ENCODE results near the gene MRPL43.
A peak's percentile ranks its signal among the peaks of the same experiment; 100 is the strongest.
"Not testable (repeated sequence)": the region's sequence is repeated elsewhere in the genome, so short reads cannot be mapped to it uniquely, and the experiment has no call there.

MRPL43 gene

DNA sequence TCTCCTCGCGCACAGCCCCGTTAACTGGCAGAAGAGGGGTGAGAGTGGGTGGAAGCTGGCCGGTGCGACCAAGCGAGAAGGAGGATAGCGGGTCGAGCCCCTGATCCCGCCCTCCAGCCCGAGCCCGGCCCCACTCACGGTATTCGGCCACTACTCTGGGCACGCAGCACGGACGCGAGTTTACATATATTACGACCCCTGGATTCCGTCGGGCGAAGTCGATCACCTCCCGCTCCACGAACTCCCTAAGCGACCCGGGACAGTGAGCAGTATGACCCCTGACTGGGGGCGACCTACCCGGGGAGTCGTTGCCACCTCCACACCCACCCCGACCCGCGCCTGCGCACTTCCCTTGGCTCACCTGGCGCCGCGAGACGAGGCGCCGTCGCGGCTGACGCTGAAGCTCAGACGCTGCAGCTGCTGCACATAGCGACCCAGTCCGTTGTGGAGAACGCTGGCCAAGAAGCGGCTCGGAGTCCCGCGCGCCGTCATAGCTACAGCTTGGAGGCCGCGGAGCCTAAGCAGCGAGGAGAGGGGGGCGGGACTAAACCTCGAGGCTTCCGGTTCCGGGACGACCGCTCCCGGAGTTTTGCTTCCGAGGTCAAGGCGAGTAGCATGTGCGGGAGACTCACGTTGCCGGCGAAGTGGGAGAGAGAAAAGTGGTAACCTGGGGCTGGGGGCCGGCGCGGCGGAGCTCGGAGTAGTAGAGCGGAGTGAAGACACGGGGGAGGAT, at the start of gene MRPL43, which contains the start of gene TWNK:
MRPL43 (minus strand) TSS at position 546 of the 733 bp plus-strand sequence; CDS start at position 492, 54 bp downstream.
TWNK (plus strand) TSS at position 592 of the 733 bp plus-strand sequence. CDS start 668 bp downstream, outside the sequence.
- FAIRE-seq (no peak), DNase-seq (ENCODE audit: insufficient read length, low spot score) (peak; percentile 90)
- TF ChIP-seq CTCF (IDR thresholded peaks at IDR 0.05; ENCODE audit: insufficient read depth, missing control alignments) = no peak

GRCh38 chr10:101036726-101037125, 49.4 kb upstream of the MRPL43 start:
- FAIRE-seq = no peak
- DNase-seq (ENCODE audit: insufficient read length, low spot score) = no peak
- no peak for TF ChIP-seq CTCF (IDR thresholded peaks at IDR 0.05; ENCODE audit: insufficient read depth, missing control alignments)

DNA sequence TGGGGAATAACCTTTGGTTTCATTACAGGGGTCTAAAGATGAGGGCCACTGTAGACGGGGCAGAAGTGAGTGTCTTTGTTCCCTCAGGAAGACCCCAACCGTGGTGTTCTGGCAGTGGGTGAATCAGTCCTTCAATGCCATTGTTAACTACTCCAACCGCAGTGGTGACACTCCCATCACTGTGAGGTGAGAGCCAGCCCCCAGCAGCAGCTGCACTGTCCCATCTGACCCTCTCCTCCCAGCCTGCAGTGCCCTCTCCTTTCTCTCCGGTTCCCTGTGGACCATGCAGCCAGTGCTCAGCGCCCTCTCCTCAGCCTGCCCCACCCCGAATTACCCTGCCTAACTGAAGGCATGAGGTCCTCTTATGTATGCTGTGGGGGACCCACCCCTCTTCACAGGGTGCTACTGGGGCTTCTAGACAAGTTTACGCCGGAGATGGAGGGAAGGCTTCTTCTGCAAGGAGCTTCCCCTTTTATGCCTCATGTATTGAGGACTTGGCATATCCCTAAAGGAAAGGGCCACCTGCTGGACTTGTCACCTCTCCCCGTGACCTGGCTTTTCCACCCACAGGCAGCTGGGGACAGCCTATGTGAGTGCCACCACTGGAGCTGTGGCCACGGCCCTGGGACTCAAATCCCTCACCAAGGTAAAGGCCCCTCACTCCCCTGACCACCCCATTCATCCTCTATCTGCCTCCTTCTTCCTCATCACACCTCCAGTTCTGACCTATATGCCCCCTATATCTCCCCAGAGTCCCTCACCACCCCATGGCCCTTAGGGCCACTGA, 48.8 kb upstream of the MRPL43 start:
- FAIRE-seq (no peak), DNase-seq (ENCODE audit: insufficient read length, low spot score) (no peak)
- no peak for TF ChIP-seq CTCF (IDR thresholded peaks at IDR 0.05; ENCODE audit: insufficient read depth, missing control alignments)

- DNase-seq (ENCODE audit: insufficient read length, low spot score) (no peak), FAIRE-seq (no peak)
- TF ChIP-seq CTCF (IDR thresholded peaks at IDR 0.05; ENCODE audit: insufficient read depth, missing control alignments) = no peak
Measured at GRCh38 chr10:101035314-101035713, 48.0 kb upstream of the MRPL43 start.

DNA sequence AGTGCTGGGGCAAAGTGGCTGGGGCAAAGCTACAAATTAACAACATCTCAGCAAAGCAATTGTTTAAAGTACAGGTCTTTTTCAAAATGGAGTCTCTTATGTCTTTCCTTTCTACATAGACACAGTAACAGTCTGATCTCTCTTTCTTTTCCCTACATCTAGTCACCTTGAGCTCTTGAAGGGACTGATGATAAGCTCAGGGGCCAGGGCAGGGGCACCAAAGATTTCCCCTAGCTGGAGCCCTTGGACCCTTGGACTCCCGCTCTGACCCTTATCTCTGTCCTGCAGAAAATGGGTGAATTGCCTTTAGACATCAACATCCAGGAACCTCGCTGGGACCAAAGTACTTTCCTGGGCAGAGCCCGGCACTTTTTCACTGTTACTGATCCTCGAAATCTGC, 47.1 kb upstream of the MRPL43 start:
- not testable (repeated sequence) for FAIRE-seq; DNase-seq (ENCODE audit: insufficient read length, low spot score)

DNA sequence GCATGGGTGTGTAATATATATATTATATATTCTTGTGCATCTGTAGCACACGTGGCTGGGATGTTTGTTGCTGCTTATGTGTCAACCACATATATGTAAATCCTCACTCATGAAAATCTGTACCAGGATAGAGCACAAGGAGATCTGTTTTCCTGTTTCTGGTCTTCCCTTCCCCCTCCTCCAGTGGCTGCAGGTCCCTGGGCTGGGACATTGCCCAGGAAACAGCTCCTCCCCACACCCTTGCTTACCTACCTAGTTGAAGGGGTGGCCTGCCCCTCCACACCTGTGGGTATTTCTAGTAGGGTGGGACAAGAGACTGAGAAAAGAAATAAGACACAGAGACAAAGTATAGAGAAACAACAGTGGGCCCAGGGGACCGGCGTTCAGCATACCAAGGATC, 46.0 kb upstream of the MRPL43 start:
- FAIRE-seq (no peak), DNase-seq (ENCODE audit: insufficient read length, low spot score) (no peak)
- TF ChIP-seq CTCF (IDR thresholded peaks at IDR 0.05; ENCODE audit: insufficient read depth, missing control alignments) = no peak

DNA sequence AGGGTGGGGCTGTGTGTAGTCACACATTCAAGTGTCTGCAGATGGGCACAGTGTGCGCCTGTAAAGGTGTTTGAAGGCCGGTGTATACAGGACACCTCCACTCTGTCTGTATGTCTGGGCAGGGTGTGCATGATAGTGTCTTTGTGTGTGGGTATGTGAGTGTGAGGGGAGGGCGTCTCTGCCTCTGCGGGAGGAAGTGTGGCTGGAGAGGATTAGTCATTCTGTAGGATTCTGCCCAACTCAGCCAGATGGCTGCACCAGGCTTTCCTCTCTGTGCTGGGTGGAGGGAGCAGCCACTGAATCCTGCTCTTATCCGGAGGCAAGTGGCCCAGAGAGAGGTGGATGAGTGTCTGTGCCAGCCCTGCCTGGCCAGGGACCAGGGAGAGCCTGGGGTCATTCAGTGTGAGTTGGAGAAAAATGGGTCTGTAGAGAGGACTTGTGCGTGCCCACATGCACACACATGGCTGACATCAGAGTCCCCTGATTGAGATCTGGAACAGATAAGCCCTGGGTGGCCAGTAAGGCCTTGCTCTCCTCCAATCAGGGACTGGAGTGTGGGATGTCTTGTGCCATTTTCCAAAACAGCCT, 45.4 kb upstream of the MRPL43 start:
- TF ChIP-seq CTCF (IDR thresholded peaks at IDR 0.05; ENCODE audit: insufficient read depth, missing control alignments) = no peak
- FAIRE-seq (no peak), DNase-seq (ENCODE audit: insufficient read length, low spot score) (peak; percentile 44)
